Stimulated activated CD4-positive, alpha-beta T cell treated with anti-CD3 and anti-CD28 coated beads, Interleukin-12 subunit alpha, Interleukin-12 subunit beta, amount 100 ng/mL, for 24 hours (primary cell): ENCODE results near the gene ST7.
"Not testable (repeated sequence)": the region's sequence is repeated elsewhere in the genome, so short reads cannot be mapped to it uniquely, and the experiment has no call there.

Experiments
- DNase-seq, 2 experiments: peaks; one replicate each; pipeline ENCODE4 v3.0.0-alpha.2; 2020; ENCODE audit warnings: low read depth in 2 of 2

Gene ST7

GRCh38 chr7:116953372-116953905, at the start of gene ST7:
TSS of gene ST7 (plus strand) at chr7:116953501. CDS start at chr7:116953541, 40 bp downstream.
- DNase-seq: peak; percentile 41 to 50

GRCh38 chr7:116906391-116906790, 46.9 kb upstream of the ST7 start:
- DNase-seq: no peak

- DNase-seq: no peak
Observed at GRCh38 chr7:116910383-116910782, 42.9 kb upstream of the ST7 start.

- no peak for DNase-seq
Observed at GRCh38 chr7:116911801-116912200, 41.5 kb upstream of the ST7 start.

GRCh38 chr7:116912269-116912909, 40.9 kb upstream of the ST7 start:
- DNase-seq: no peak

GRCh38 chr7:116918704-116919103, 34.6 kb upstream of the ST7 start:
- no peak for DNase-seq

- DNase-seq: no peak
Observed at GRCh38 chr7:116920359-116920758, 32.9 kb upstream of the ST7 start.

- no peak for DNase-seq
Observed at GRCh38 chr7:116922545-116922944, 30.8 kb upstream of the ST7 start.

- no peak for DNase-seq
Observed at GRCh38 chr7:116924741-116925140, 28.6 kb upstream of the ST7 start.

GRCh38 chr7:116929021-116929420, 24.3 kb upstream of the ST7 start:
- DNase-seq: no peak

GRCh38 chr7:116929914-116930913, 23.1 kb upstream of the ST7 start:
- peak; percentile 49 to 72 for DNase-seq

GRCh38 chr7:116932566-116932965, 20.7 kb upstream of the ST7 start:
- no peak for DNase-seq

GRCh38 chr7:116933465-116933864, 19.8 kb upstream of the ST7 start:
- no peak for DNase-seq

GRCh38 chr7:116934580-116934979, 18.7 kb upstream of the ST7 start:
- DNase-seq: no peak

GRCh38 chr7:116936844-116937243, 16.5 kb upstream of the ST7 start:
- DNase-seq: not testable (repeated sequence)

GRCh38 chr7:116938678-116939077, 14.6 kb upstream of the ST7 start:
- no peak for DNase-seq

- no peak for DNase-seq
Observed at GRCh38 chr7:116940689-116941370, 12.5 kb upstream of the ST7 start.

GRCh38 chr7:116942504-116942903, 10.8 kb upstream of the ST7 start:
- DNase-seq: no peak

- DNase-seq: no peak
Observed at GRCh38 chr7:116948934-116949333, 4.4 kb upstream of the ST7 start.

- DNase-seq: no peak
Observed at GRCh38 chr7:116949941-116950801, 3.1 kb upstream of the ST7 start.

GRCh38 chr7:116950889-116951351, 2.4 kb upstream of the ST7 start:
- DNase-seq: no peak
